GM15510 (cell line): Measurements from ENCODE around the gene UQCR11.

Source experiments
- POLR2A ChIP-seq: IDR thresholded peaks from 3 replicates; pipeline ENCODE4 v1.6.1; 2011; ENCODE audit warnings: borderline replicate concordance; ENCODE audit not compliant: insufficient read length; ENCODE audit errors: extremely low read depth

Gene UQCR11

GRCh38 chr19:1558552-1558951 is 46.7 kb downstream of the UQCR11 start:
- TF ChIP-seq POLR2A, result no peak

DNA sequence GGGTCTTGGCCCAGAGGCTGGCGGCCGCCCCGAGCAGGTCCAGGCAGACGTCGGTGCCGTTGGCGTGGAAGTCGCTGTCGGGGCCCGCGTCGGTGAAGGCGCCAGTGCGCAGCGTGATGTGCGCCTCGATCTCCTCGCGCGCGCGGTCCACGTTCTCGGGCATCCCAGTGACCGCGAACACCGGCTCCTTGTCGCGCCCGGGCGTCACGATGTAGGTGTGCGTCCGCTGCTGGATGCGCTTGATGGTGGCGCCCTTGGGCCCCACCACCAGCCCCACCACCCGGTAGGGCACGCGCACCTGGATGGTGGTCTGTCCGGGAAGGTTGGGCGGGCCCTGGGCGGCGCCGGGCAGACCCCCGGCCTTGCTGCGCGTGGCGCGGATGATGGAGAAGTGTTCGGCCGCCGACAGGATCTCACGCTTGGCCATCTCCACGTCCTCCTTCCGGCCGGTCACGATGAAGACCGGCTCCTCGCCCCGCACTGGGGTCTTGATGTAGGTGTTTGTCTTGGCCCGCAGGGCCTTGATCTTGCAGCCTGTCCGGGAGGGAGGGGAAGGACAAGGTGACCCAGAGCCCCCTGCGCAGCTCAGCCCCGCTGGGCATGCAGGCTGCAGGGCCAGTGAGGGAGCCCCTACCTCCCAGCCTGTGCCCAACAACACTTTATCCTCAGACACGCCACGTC is 48.7 kb downstream of the UQCR11 start:
- no peak for TF ChIP-seq POLR2A

DNA sequence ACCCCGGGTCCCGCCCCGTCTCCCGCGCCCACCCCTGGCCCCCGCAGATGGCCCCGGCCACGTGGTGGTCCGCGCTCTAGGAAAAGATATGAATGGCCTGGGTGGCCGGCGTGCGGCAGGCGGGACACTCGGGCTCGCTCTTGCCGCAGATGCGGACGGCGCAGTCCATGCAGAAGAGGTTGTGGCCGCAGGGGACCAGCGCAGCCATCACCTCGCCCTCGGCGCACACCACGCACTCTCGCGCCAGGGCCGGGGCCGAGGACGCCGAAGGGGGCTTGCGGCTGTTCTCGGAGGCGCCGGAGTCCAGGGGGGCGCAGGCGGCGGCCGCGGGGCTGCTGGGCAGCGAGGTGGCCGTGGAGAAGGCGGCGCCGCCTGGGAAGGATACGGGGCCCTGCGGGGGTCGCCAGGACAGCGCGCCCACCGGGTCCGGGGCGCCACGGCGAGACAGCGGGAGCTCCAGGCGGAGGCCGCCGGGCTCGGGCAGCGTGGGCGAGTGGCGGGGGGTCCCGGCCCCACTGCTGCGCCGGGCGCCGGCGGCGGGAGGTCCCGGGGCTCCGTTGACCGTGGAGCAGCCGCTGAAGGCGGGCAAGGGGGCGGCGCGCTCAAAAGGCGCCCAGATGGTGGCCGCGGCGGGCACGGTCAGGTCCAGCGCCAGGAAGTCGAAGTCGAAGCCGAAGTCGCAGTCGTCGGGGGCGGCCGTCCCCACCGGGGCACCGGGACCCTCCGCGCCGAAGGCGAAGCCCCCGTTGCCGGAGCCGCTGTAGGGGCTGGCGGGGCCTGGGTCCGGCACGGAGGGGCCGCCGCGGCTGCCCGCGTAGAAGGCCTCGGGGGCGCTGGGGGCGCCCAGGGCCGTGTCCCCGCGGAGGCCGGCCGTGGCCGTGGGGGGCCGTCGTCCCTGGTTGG is 49.5 kb downstream of the UQCR11 start:
- no peak for TF ChIP-seq POLR2A

- TF ChIP-seq POLR2A, result no peak
Measured at GRCh38 chr19:1554968-1555367, 50.3 kb downstream of the UQCR11 start.

DNA sequence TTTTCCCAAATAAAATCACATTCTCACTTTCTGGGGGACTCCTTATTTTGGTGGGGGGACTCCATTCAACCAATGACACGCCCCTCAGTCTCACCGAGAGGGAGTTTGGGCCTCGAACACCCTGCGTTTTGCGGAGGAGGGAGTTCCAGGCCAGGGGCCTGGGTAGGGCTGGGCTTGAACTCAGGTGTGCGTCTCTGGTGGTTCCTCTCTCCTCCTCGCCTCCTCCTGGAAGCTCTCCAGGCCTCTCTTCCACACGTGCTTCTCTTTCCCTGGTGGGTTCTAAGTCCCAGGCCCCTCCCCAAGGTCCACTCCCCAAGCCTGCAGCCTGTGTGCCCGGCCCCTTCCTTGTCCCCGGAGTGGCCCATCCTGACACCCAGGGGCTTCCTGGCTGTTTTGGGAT is 51.8 kb downstream of the UQCR11 start:
- no peak for TF ChIP-seq POLR2A

GRCh38 chr19:1551068-1552040 is 53.9 kb downstream of the UQCR11 start:
- no peak for TF ChIP-seq POLR2A

DNA sequence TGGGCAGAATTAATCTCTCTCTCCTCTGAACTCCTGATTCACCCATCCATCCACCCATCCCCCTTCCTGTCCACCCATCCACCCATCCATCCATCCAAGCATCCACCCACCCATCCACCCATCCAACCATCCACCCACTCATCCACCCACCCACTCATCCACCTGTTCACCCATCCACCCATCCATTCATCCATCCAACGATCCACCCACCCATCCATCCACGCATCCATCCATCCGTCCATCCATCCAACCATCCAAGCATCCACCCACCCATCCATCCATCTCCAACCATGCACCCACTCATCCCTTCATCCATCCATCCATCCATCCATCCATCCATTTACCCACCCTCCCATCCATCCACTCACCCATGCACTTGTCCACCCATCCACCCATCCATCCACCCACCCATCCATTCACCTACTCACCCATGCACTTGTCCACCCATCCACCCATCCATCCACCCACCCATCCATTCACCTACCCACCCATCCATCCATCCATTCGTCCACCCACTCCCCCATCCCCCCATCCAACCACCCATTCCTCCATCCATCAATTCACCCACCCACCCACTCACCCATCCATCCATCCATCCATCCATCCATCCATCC is 55.8 kb downstream of the UQCR11 start:
- no peak for TF ChIP-seq POLR2A
